ENCODE data around the gene DCAF12. TPM values are rescaled to one million over a fixed set of nuclear protein-coding genes. Genes with fewer than 3 reads are reported as not detected.

The DCAF12 gene
- total RNA-seq, 1 donor from 2014 or later: 39.9 TPM

DNA sequence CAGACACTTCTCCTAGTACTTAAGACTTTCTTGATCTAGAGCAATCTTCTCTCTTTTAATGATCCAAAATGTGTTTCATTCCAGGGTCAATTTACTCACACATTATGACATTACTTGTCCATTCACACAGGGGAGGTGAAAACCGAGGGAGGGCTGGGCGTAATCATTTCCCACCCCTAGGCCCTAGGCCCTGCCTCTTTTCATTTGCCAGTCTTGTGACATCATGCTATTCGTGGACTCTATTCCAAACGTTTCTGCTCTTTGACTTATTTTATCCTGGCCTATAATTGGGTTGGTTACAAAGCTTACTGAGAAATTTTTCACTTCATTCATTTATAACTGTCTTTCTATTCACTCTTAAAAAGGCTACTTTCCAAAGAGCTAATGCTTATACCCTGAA, 2.4 kb downstream of the DCAF12 start:
- Histone ChIP-seq H3K27me3 (ENCODE audit: control insufficient read depth, insufficient read depth, low read length) (no peaks in the 10 kb centered on the region), H3K4me3 (ENCODE audit: low read depth, low read length) (no peak overlapping the region), H3K36me3 (ENCODE audit: control insufficient read depth, insufficient read depth, low read length) (no peaks in the 10 kb centered on the region)
- no peak for DNase-seq (ENCODE audit: low read depth)
- TF ChIP-seq, protein P1, sequence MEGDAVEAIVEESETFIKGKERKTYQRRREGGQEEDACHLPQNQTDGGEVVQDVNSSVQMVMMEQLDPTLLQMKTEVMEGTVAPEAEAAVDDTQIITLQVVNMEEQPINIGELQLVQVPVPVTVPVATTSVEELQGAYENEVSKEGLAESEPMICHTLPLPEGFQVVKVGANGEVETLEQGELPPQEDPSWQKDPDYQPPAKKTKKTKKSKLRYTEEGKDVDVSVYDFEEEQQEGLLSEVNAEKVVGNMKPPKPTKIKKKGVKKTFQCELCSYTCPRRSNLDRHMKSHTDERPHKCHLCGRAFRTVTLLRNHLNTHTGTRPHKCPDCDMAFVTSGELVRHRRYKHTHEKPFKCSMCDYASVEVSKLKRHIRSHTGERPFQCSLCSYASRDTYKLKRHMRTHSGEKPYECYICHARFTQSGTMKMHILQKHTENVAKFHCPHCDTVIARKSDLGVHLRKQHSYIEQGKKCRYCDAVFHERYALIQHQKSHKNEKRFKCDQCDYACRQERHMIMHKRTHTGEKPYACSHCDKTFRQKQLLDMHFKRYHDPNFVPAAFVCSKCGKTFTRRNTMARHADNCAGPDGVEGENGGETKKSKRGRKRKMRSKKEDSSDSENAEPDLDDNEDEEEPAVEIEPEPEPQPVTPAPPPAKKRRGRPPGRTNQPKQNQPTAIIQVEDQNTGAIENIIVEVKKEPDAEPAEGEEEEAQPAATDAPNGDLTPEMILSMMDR (IDR thresholded peaks at IDR 0.05; ENCODE audit: insufficient read depth, low read length, poor library complexity, severe bottlenecking): no peak

DNA sequence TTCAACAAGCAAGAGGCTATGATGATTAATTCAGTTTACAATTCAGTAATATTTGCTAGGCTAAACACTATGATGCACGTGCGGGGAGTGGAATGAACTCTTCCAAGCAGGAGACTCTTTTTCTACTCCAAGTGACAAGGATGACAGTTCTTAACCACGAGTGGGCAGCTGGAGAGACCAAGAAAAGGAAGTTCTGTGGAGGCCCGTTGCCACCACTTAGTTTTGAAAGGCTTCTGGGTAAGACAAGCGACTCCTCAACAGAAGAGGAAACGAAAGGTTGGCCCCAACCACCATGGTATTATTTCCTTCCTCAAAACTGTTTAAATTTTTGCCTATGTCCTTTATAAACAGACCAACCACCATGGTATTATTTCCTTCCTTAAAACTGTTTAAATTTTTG, 2.8 kb downstream of the DCAF12 start:
- H3K36me3 ChIP-seq (ENCODE audit: control insufficient read depth, insufficient read depth, low read length): no peaks in the 10 kb centered on the region
- no peak for DNase-seq (ENCODE audit: low read depth)
- H3K4me3 ChIP-seq (ENCODE audit: low read depth, low read length): no peak overlapping the region
- no peaks in the 10 kb centered on the region for H3K27me3 ChIP-seq (ENCODE audit: control insufficient read depth, insufficient read depth, low read length)
- TF ChIP-seq, protein P1 (IDR thresholded peaks at IDR 0.05; ENCODE audit: insufficient read depth, low read length, poor library complexity, severe bottlenecking): no peak

DNA sequence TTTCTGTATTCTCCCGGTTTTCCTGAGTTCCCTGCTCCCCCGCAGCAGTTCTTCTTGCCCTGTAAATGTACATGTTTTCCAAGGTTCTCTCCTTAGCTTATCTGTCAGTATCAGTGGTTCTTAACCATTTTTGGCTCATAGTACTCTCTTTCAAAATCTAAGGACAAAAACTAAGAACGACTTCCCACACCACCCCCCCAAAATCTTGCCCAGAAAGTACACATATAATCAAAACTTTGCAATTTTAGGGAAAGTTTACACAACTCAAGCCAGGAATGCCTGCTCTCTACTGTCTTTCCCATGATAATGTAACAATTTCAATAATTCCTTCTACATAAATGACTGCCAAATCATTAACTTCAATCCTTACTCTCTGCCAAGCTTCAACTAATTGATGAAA, 4.5 kb downstream of the DCAF12 start:
- no peak for DNase-seq (ENCODE audit: low read depth)
- Histone ChIP-seq H3K36me3 (ENCODE audit: control insufficient read depth, insufficient read depth, low read length) (no peaks in the 10 kb centered on the region), H3K27me3 (ENCODE audit: control insufficient read depth, insufficient read depth, low read length) (no peaks in the 10 kb centered on the region), H3K4me3 (ENCODE audit: low read depth, low read length) (no peak overlapping the region)
- TF ChIP-seq, protein P1 (IDR thresholded peaks at IDR 0.05; ENCODE audit: insufficient read depth, low read length, poor library complexity, severe bottlenecking): no peak

DNA sequence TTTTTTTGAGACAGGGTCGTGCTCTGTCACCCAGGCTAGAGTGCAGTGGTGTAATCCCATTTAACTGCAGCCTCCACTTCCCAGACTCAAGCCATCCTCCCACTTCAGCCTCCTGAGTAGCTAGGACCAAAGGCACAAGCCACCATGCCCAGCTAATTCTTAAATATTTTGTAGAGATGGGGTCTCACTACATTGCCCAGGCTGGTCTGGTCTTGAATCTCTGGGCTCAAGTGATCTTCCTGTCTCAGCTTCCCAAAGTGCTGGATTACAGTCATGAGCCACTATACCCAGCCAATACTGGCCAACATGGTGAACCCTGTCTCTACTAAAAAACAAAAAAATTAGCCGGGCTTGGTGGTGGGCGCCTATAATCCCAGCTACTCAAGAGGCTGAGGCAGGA, 6.8 kb downstream of the DCAF12 start:
- H3K4me3 ChIP-seq (ENCODE audit: low read depth, low read length): no peak overlapping the region
- no peak for DNase-seq (ENCODE audit: low read depth)
- H3K27me3 ChIP-seq (ENCODE audit: control insufficient read depth, insufficient read depth, low read length): no peaks in the 10 kb centered on the region
- TF ChIP-seq, protein P1 (IDR thresholded peaks at IDR 0.05; ENCODE audit: insufficient read depth, low read length, poor library complexity, severe bottlenecking): no peak
- H3K36me3 ChIP-seq (ENCODE audit: control insufficient read depth, insufficient read depth, low read length): no peaks in the 10 kb centered on the region

DNA sequence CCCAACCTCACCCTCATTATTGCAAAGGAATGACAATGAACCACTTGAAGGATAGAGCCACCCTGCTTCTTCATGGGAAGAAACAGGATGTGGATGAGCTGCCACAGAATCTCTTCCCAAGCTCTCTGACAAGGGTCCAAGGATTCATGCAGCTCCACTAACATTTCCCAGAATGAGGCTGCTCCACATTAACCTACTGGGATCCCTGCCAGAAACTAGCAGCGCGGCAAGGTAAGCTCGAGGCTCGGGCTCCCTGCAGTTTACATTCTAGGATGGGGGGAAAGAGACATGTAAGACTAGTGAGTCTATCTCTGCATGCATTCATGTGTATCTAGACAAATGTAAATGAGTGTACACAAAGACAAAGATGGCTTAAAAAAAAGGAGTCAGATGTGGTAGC, 12.1 kb downstream of the DCAF12 start:
- H3K36me3 ChIP-seq (ENCODE audit: control insufficient read depth, insufficient read depth, low read length): no peaks in the 10 kb centered on the region
- DNase-seq (ENCODE audit: low read depth): no peak
- H3K4me3 ChIP-seq (ENCODE audit: low read depth, low read length): no peak overlapping the region
- TF ChIP-seq, protein P1 (IDR thresholded peaks at IDR 0.05; ENCODE audit: insufficient read depth, low read length, poor library complexity, severe bottlenecking): no peak
- H3K27me3 ChIP-seq (ENCODE audit: control insufficient read depth, insufficient read depth, low read length): no peaks in the 10 kb centered on the region

DNA sequence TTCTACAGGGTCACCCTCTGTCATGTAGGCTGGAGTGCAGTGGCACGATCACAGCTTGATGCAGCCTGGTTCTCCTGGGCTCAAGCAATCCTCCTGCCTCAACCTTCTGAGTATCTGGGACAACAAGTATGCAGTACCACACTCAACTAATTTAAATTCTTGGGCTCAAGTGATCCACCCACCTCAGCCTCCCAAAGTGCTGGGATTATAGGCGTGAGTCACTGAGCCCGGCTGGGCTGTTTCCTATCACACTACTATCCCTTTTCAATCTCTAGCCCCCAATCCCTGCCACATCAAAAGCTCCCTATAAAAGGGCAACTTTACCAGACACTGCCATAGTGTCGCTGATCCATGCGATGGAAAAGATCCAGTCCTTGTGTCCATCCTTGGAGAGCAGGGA, 20.4 kb downstream of the DCAF12 start:
- no peak for DNase-seq (ENCODE audit: low read depth)
- TF ChIP-seq, protein P1 (IDR thresholded peaks at IDR 0.05; ENCODE audit: insufficient read depth, low read length, poor library complexity, severe bottlenecking): no peak
- Histone ChIP-seq H3K27me3 (ENCODE audit: control insufficient read depth, insufficient read depth, low read length) (no peaks in the 10 kb centered on the region), H3K4me3 (ENCODE audit: low read depth, low read length) (no peak overlapping the region), H3K36me3 (ENCODE audit: control insufficient read depth, insufficient read depth, low read length) (no peaks in the 10 kb centered on the region)

Data from kidney epithelial cell (primary cell).